Left lung (tissue), 10 donors: ENCODE results near the gene C1QTNF6. TPM values are rescaled to one million over a fixed set of nuclear protein-coding genes. Genes with fewer than 3 reads are reported as not detected.

Experiments
- ATAC-seq: fragments of 200-7000 bp; cut with Tn5 transposase; one replicate; pipeline ENCODE4 v1.9.1; 2020; ENCODE audit warnings: moderate library complexity
- DNase-seq, 4 donors: peaks; one replicate each; pipeline ENCODE4 v3.0.0-alpha.2; 2013 to 2020
- H3K27ac ChIP-seq, 2 donors: fragments of 200-600 bp; sonication (generic) in 1 of 2; one replicate each; pipeline versions ENCODE4 v1.5.0 to v1.8.0; 2020 to 2021
- H3K27me3 ChIP-seq, 2 donors: fragments of 200-600 bp; sonication (generic) in 1 of 2; one replicate each; pipeline versions ENCODE4 v1.5.0 to v1.8.0; 2020 to 2021
- H3K36me3 ChIP-seq, 2 donors: fragments of 200-600 bp; sonication (generic) in 1 of 2; one replicate each; pipeline versions ENCODE4 v1.5.0 to v1.8.0; 2020 to 2021
- H3K4me1 ChIP-seq, 2 donors: fragments of 200-600 bp; one replicate each; pipeline ENCODE4 v1.8.0; 2021
- H3K4me3 ChIP-seq, 2 donors: fragments of 200-600 bp; sonication (generic) in 1 of 2; one replicate each; pipeline versions ENCODE4 v1.5.0 to v1.8.0; 2020 to 2021; ENCODE audit warnings: mild to moderate bottlenecking in 1 of 2
- H3K9me3 ChIP-seq, 2 donors: fragments of 200-600 bp; sonication (generic) in 1 of 2; one replicate each; pipeline versions ENCODE4 v1.5.0 to v1.8.0; 2020 to 2021
- CTCF ChIP-seq, 2 donors: fragments of 200-600 bp; sonication (generic) in 1 of 2; IDR thresholded peaks; one replicate each; pipeline versions ENCODE4 v1.5.0 to v1.8.0; 2021; ENCODE audit warnings: antibody characterized with exemption in 2 of 2
- intact Hi-C, 2 donors: fragments of 100-400 bp; cut with DNase I; formaldehyde crosslinking; loops; one replicate each; pipeline versions ENCODE4 v1.11.2 to v1.14.2; 2022
- polyA plus RNA-seq, 6 donors: library from polyadenylated mRNA; unstranded; fragments of 120-200 nt; gene quantifications; one replicate each; pipeline ENCODE4 v1.2.1, GENCODE V29; 2013; ENCODE audit not compliant: insufficient read length in 6 of 6
- total RNA-seq, 2 donors: library from RNA; stranded (reverse); fragmentation: NEBNext Ultra II Directional; extraction: Animal tissue kit (Norgen Biotek cat#: 25700); gene quantifications; one replicate each; pipeline ENCODE4 v1.2.1, GENCODE V29; 2021
- donor health status: DM: no; HTN: yes; CAD: no.
- donor health status: DM: no; HTN: no; CAD: no.

C1QTNF6 gene
- total and polyA plus RNA-seq, 8 donors = 7.2 to 28.8 (median 24.4) TPM

GRCh38 chr22:37163096-37163489 lies 25.0 kb downstream of the C1QTNF6 start:
- H3K27ac ChIP-seq = peak overlapping the region in 1 of 2 donors; percentile 23
- no peak overlapping the region for H3K4me3 ChIP-seq
- no peaks in the 10 kb centered on the region for H3K27me3 ChIP-seq
- no peak for ATAC-seq
- H3K4me1 ChIP-seq = peaks cover 5 to 12% of the 10 kb centered on the region in 2 donors
- TF ChIP-seq CTCF (IDR thresholded peaks at IDR 0.05) = no peak
- peak in 1 of 4 donors; percentile 10 for DNase-seq
- intact Hi-C loops = no loop called here
- peaks cover 0 to 6% of the 10 kb centered on the region in 2 donors for H3K9me3 ChIP-seq
- H3K36me3 ChIP-seq = no peaks in the 10 kb centered on the region

GRCh38 chr22:37162221-37163095 lies 25.6 kb downstream of the C1QTNF6 start:
- DNase-seq (peak in 1 of 4 donors; percentile 17), ATAC-seq (no peak)
- Histone ChIP-seq H3K4me1 (peaks cover 5 to 11% of the 10 kb centered on the region in 2 donors), H3K27me3 (no peaks in the 10 kb centered on the region), H3K4me3 (no peak overlapping the region), H3K9me3 (peaks cover 0 to 6% of the 10 kb centered on the region in 2 donors), H3K27ac (no peak overlapping the region), H3K36me3 (no peaks in the 10 kb centered on the region)
- intact Hi-C loops = no loop called here
- TF ChIP-seq CTCF (IDR thresholded peaks at IDR 0.05) = no peak

- Histone ChIP-seq H3K4me1 (peaks cover 0 to 3% of the 10 kb centered on the region in 2 donors), H3K27ac (no peak overlapping the region), H3K4me3 (no peak overlapping the region), H3K9me3 (peaks cover 0 to 6% of the 10 kb centered on the region in 2 donors), H3K27me3 (no peaks in the 10 kb centered on the region), H3K36me3 (no peaks in the 10 kb centered on the region)
- TF ChIP-seq CTCF (IDR thresholded peaks at IDR 0.05) = no peak
- DNase-seq (no peak), ATAC-seq (no peak)
- intact Hi-C loops = no loop called here
Measured at GRCh38 chr22:37161443-37161842, 26.6 kb downstream of the C1QTNF6 start.

- H3K4me1 ChIP-seq = peaks cover 0 to 3% of the 10 kb centered on the region in 2 donors
- DNase-seq (peak in 1 of 4 donors; percentile 27), ATAC-seq (no peak)
- H3K36me3 ChIP-seq = no peaks in the 10 kb centered on the region
- H3K27ac ChIP-seq = no peak overlapping the region
- peaks cover 0 to 6% of the 10 kb centered on the region in 2 donors for H3K9me3 ChIP-seq
- intact Hi-C loops = no loop called here
- H3K4me3 ChIP-seq = no peak overlapping the region
- H3K27me3 ChIP-seq = no peaks in the 10 kb centered on the region
- TF ChIP-seq CTCF (IDR thresholded peaks at IDR 0.05) = no peak
Measured at GRCh38 chr22:37160027-37160426, 28.0 kb downstream of the C1QTNF6 start.

GRCh38 chr22:37158963-37159290 lies 29.1 kb downstream of the C1QTNF6 start:
- intact Hi-C loops = no loop called here
- Histone ChIP-seq H3K4me1 (peaks cover 0 to 3% of the 10 kb centered on the region in 2 donors), H3K9me3 (peaks cover 0 to 6% of the 10 kb centered on the region in 2 donors), H3K36me3 (no peaks in the 10 kb centered on the region), H3K4me3 (no peak overlapping the region), H3K27ac (no peak overlapping the region), H3K27me3 (no peaks in the 10 kb centered on the region)
- no peak for TF ChIP-seq CTCF (IDR thresholded peaks at IDR 0.05)
- ATAC-seq = no peak
- no peak for DNase-seq
